Endothelial cell of umbilical vein (primary cell): ENCODE data around the gene RNF113B. TPM values are rescaled to one million over a fixed set of nuclear protein-coding genes. Genes with fewer than 3 reads are reported as not detected.

ENCODE experiments used
- BruUV-seq: library from RNA; stranded (reverse); fragments of 400-500 nt; replicated peaks from 2 replicates; lab custom pipeline; 2021; lab: Mats Ljungman, UMichigan
- CTCF ChIA-PET: fragments of 300-600, 350-600 bp; sonication (Branson Sonifier 250); formaldehyde crosslinking; loops from one replicate; lab custom pipeline; 2021; ENCODE audit warnings: antibody characterized with exemption, inconsistent platforms; lab: Charles Lee
- POLR2A ChIA-PET: fragments of 300-600, 350-600 bp; sonication (Branson Sonifier 250); formaldehyde crosslinking; loops from one replicate; lab custom pipeline; 2021; ENCODE audit warnings: antibody characterized with exemption, inconsistent platforms; lab: Charles Lee
- DNase-seq: peaks from one replicate; pipeline ENCODE4 v3.0.0-alpha.2; 2011; ENCODE audit warnings: low read depth, low spot score
- FAIRE-seq: peaks from 2 replicates; lab custom pipeline; 2011; peaks lifted over from hg19 to GRCh38; lab: Jason Lieb, UNC
- H2AFZ ChIP-seq: 2 replicates; pipeline ENCODE4 v1.6.0; 2012; ENCODE audit warnings: low read depth, low read length, control low read depth, inconsistent platforms
- H3K27ac ChIP-seq: 2 replicates; pipeline ENCODE4 v1.5.1; 2011; ENCODE audit warnings: low read depth, mild to moderate bottlenecking, control low read depth, low read length, moderate library complexity; ENCODE audit not compliant: insufficient read depth
- H3K27me3 ChIP-seq, 2 experiments: 2 replicates each; pipeline versions ENCODE4 v1.6.0 to v1.6.1; 2011; ENCODE audit warnings: low read length in 2 of 2, mixed read lengths in 1 of 2; ENCODE audit not compliant: control insufficient read depth in 2 of 2, insufficient read depth in 2 of 2
- H3K36me3 ChIP-seq, 2 experiments: 2 replicates in 1 of 2; 3 replicates in 1 of 2; pipeline ENCODE4 v1.5.1; 2011; ENCODE audit warnings: low read length in 2 of 2, mild to moderate bottlenecking in 1 of 2, moderate library complexity in 1 of 2; ENCODE audit not compliant: control insufficient read depth in 2 of 2, insufficient read depth in 2 of 2; ENCODE audit errors: extremely low read depth in 1 of 2
- H3K4me1 ChIP-seq: 3 replicates; pipeline ENCODE4 v1.5.1; 2011; ENCODE audit warnings: mild to moderate bottlenecking, low read length; ENCODE audit not compliant: control insufficient read depth, insufficient read depth; ENCODE audit errors: extremely low read depth
- H3K4me2 ChIP-seq: 2 replicates; pipeline ENCODE4 v1.6.1; 2011; ENCODE audit warnings: low read length, control low read depth, mixed read lengths; ENCODE audit not compliant: insufficient read depth
- H3K4me3 ChIP-seq, 3 experiments: fragments of 200-600 bp in 1 of 3; sonication (generic), shearing (Covaris generic) in 1 of 3; replicated peaks in 1 of 3; 2 replicates each; pipeline ENCODE4 v1.5.1; 2011 to 2016; ENCODE audit warnings: control low read depth in 3 of 3, low read length in 3 of 3, mild to moderate bottlenecking in 2 of 3, inconsistent platforms in 1 of 3, low read depth in 1 of 3, moderate library complexity in 1 of 3; ENCODE audit not compliant: insufficient read depth in 1 of 3
- H3K79me2 ChIP-seq: 2 replicates; pipeline ENCODE4 v1.6.0; 2012; ENCODE audit warnings: low read length, inconsistent platforms; ENCODE audit not compliant: control insufficient read depth, insufficient read depth
- H3K9ac ChIP-seq: replicated peaks from 2 replicates; pipeline ENCODE3; 2011; ENCODE audit warnings: low read length, control low read depth; ENCODE audit not compliant: insufficient read depth; ENCODE audit errors: extremely low read depth
- H3K9me1 ChIP-seq: replicated peaks from 3 replicates; pipeline ENCODE4 v1.6.0; 2011; ENCODE audit warnings: mild to moderate bottlenecking, low read length; ENCODE audit not compliant: control insufficient read depth, insufficient read depth; ENCODE audit errors: extremely low read depth
- H3K9me3 ChIP-seq: replicated peaks from 2 replicates; pipeline ENCODE4 v1.5.1; 2012; ENCODE audit warnings: low read length, inconsistent platforms; ENCODE audit not compliant: control insufficient read depth, insufficient read depth
- H4K20me1 ChIP-seq: replicated peaks from 2 replicates; pipeline ENCODE3; 2011; ENCODE audit warnings: mild to moderate bottlenecking, low read length; ENCODE audit not compliant: control insufficient read depth, insufficient read depth; ENCODE audit errors: extremely low read depth
- EZH2 ChIP-seq: IDR thresholded peaks from 2 replicates; pipeline ENCODE4 v1.6.1; 2012; ENCODE audit warnings: borderline replicate concordance, low read depth, mild to moderate bottlenecking, moderate library complexity, low read length, inconsistent platforms; ENCODE audit not compliant: severe bottlenecking
- FOS ChIP-seq: IDR thresholded peaks from 2 replicates; pipeline ENCODE4 v1.6.1; 2011; ENCODE audit warnings: mild to moderate bottlenecking, low read length, moderate library complexity, borderline replicate concordance; ENCODE audit not compliant: insufficient read depth
- GATA2 ChIP-seq: IDR thresholded peaks from 2 replicates; pipeline ENCODE4 v1.7.0; 2011; ENCODE audit warnings: low read depth, mild to moderate bottlenecking, moderate library complexity, mixed read lengths, low read length; ENCODE audit not compliant: insufficient read length, insufficient read depth
- JUN ChIP-seq: IDR thresholded peaks from 2 replicates; pipeline ENCODE4 v1.6.1; 2011; ENCODE audit warnings: borderline replicate concordance, low read depth; ENCODE audit not compliant: insufficient read length, insufficient read depth
- MYC ChIP-seq: IDR thresholded peaks from one replicate; pipeline ENCODE4 v1.6.1; 2011; ENCODE audit warnings: mild to moderate bottlenecking, low read depth, low read length
- POLR2A ChIP-seq: IDR thresholded peaks from 2 replicates; pipeline ENCODE4 v1.6.1; 2012; ENCODE audit warnings: low read depth, mild to moderate bottlenecking, control low read depth, low read length
- POLR2AphosphoS5 ChIP-seq: IDR thresholded peaks from 2 replicates; pipeline ENCODE4 v1.6.1; 2012; ENCODE audit warnings: low read depth, mild to moderate bottlenecking, control low read depth, low read length, moderate library complexity; ENCODE audit not compliant: insufficient read depth
- dilution Hi-C: fragments of 300-500 bp; cut with MboI; formaldehyde crosslinking; loops from one replicate; pipeline ENCODE4 v1.15.0; 2019; ENCODE audit warnings: low sequenced_read_pairs; ENCODE audit not compliant: extremely low pct_ligation_motif_present
- intact Hi-C: fragments of 100-400 bp; cut with micrococcal nuclease; formaldehyde crosslinking; loops from one replicate; pipeline ENCODE4 v1.10.0; 2022
- polyA plus RNA-seq, 4 experiments: library from polyadenylated mRNA; depleted of rRNA in 3 of 4; stranded (reverse) in 3 of 4; unstranded in 1 of 4; fragments of >200 nt; gene quantifications; 2 replicates each; pipeline versions ENCODE4 v1.2.1 to v1.2.3, GENCODE V29; 2011 to 2012; ENCODE audit warnings: missing spikeins in 1 of 4
- total RNA-seq: library from RNA; stranded (reverse); gene quantifications from 2 replicates; pipeline ENCODE4 v1.2.3, GENCODE V29; 2021
- TF ChIP-seq, protein P1 (sequence below), 2 donors: IDR thresholded peaks; 1 replicate in 1 of 2; 2 replicates in 1 of 2; pipeline ENCODE4 v1.5.1; 2011; ENCODE audit warnings: low read length in 2 of 2, mild to moderate bottlenecking in 2 of 2, moderate library complexity in 2 of 2, control low read depth in 1 of 2, inconsistent platforms in 1 of 2, low read depth in 1 of 2; ENCODE audit not compliant: insufficient read depth in 1 of 2; ENCODE audit errors: extremely low read depth in 1 of 2
- TF ChIP-seq, protein P2 (sequence below): IDR thresholded peaks from 2 replicates; pipeline ENCODE4 v1.6.1; 2011; ENCODE audit not compliant: insufficient read depth, insufficient read length

Gene RNF113B
- total and polyA plus RNA-seq, 2 donors (not counting 3 experiments of a cell fraction or from before 2014, with no cell fraction given) = not detected

DNA sequence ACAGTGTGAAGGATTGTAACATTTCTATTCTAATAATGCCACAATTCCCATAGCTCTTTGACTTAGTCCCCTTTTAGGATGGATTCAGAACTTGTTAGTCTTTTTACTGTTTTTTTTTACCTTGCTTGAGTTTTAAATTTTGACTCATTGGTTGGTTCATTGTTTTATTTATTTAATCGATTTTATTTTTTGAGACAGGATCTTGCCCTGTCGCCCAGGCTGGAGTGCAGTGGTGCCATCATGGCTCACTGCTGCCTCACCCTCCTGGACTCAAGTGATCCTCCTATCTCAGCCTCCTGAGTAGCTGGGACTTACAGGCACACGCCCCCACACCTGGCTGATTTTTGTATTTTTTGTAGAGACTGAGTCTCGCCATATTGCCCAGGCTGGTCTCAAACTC lies 5.1 kb upstream of the RNF113B start:
- Histone ChIP-seq H3K4me1 (no peaks in the 10 kb centered on the region), H4K20me1 (no peaks in the 10 kb centered on the region), H3K4me3 (no peak overlapping the region), H2AFZ (no peak overlapping the region), H3K9me1 (no peaks in the 10 kb centered on the region), H3K79me2 (peaks cover 4% of the 10 kb centered on the region), H3K9ac (no peak overlapping the region), H3K4me2 (no peak overlapping the region), H3K27me3 (no peaks in the 10 kb centered on the region), H3K27ac (no peak overlapping the region), H3K9me3 (no peaks in the 10 kb centered on the region), H3K36me3 (no peaks in the 10 kb centered on the region)
- ChIA-PET POLR2A (no interaction called here), CTCF (no interaction called here)
- no TSS peak for BruUV-seq
- dilution Hi-C loops = no loop called here
- DNase-seq = no peak
- TF ChIP-seq MYC (no peak), EZH2 (no peak), POLR2AphosphoS5 (no peak), POLR2A (no peak), JUN (no peak), GATA2 (no peak), FOS (no peak)
- TF ChIP-seq, protein P1, sequence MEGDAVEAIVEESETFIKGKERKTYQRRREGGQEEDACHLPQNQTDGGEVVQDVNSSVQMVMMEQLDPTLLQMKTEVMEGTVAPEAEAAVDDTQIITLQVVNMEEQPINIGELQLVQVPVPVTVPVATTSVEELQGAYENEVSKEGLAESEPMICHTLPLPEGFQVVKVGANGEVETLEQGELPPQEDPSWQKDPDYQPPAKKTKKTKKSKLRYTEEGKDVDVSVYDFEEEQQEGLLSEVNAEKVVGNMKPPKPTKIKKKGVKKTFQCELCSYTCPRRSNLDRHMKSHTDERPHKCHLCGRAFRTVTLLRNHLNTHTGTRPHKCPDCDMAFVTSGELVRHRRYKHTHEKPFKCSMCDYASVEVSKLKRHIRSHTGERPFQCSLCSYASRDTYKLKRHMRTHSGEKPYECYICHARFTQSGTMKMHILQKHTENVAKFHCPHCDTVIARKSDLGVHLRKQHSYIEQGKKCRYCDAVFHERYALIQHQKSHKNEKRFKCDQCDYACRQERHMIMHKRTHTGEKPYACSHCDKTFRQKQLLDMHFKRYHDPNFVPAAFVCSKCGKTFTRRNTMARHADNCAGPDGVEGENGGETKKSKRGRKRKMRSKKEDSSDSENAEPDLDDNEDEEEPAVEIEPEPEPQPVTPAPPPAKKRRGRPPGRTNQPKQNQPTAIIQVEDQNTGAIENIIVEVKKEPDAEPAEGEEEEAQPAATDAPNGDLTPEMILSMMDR (IDR thresholded peaks at IDR 0.05; ENCODE audit: extremely low read depth in 1 of 2, insufficient read depth in 1 of 2, low read depth in 1 of 2, low read length in 2 of 2) = no peak
- TF ChIP-seq, protein P2, sequence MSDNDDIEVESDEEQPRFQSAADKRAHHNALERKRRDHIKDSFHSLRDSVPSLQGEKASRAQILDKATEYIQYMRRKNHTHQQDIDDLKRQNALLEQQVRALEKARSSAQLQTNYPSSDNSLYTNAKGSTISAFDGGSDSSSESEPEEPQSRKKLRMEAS = no peak
- no peak for FAIRE-seq
- intact Hi-C loops = no loop called here
